Spleen (tissue), 11 donors: ENCODE measurements around the gene DCUN1D4. TPM values are rescaled to one million over a fixed set of nuclear protein-coding genes. Genes with fewer than 3 reads are reported as not detected.

ENCODE experiments used
- DNase-seq: peaks from one replicate; pipeline ENCODE4 v3.0.0-alpha.2; 2020
- H3K27ac ChIP-seq, 8 donors: fragments of 200-600 bp; sonication (generic) in 7 of 8; 1 replicate in 4 of 8; 2 replicates in 4 of 8; pipeline versions ENCODE4 v1.5.0 to v1.8.0; 2016 to 2021; ENCODE audit warnings: inconsistent platforms in 4 of 8, mild to moderate bottlenecking in 4 of 8, moderate library complexity in 1 of 8
- H3K27me3 ChIP-seq, 7 donors: fragments of 200-600 bp; sonication (generic) in 6 of 7; replicated peaks in 1 of 7; 1 replicate in 4 of 7; 2 replicates in 3 of 7; pipeline versions ENCODE4 v1.5.0 to v1.8.0; 2016 to 2021; ENCODE audit warnings: inconsistent platforms in 3 of 7, mild to moderate bottlenecking in 1 of 7
- H3K36me3 ChIP-seq, 6 donors: fragments of 200-600 bp; sonication (generic) in 5 of 6; 1 replicate in 4 of 6; 2 replicates in 2 of 6; pipeline versions ENCODE4 v1.5.0 to v1.8.0; 2016 to 2021; ENCODE audit warnings: inconsistent platforms in 2 of 6
- H3K4me1 ChIP-seq, 6 donors: fragments of 200-600 bp; sonication (generic) in 5 of 6; 1 replicate in 3 of 6; 2 replicates in 3 of 6; pipeline versions ENCODE4 v1.5.0 to v1.8.0; 2016 to 2021; ENCODE audit warnings: inconsistent platforms in 3 of 6
- H3K4me3 ChIP-seq, 8 donors: fragments of 200-600 bp; sonication (generic) in 7 of 8; 1 replicate in 4 of 8; 2 replicates in 4 of 8; pipeline versions ENCODE4 v1.5.0 to v1.8.0; 2016 to 2021; ENCODE audit warnings: inconsistent platforms in 4 of 8, mild to moderate bottlenecking in 4 of 8, moderate library complexity in 2 of 8
- H3K9me3 ChIP-seq, 8 donors: fragments of 200-600 bp; sonication (generic) in 7 of 8; 1 replicate in 4 of 8; 2 replicates in 4 of 8; pipeline versions ENCODE4 v1.5.0 to v1.8.0; 2016 to 2021; ENCODE audit warnings: inconsistent platforms in 4 of 8
- CTCF ChIP-seq, 11 experiments: fragments of 200-600 bp in 7 of 11; fragments of 450-650 bp in 4 of 11; sonication (generic) in 4 of 11; IDR thresholded peaks in 8 of 11; conservative IDR thresholded peaks in 3 of 11; 1 replicate in 7 of 11; 2 replicates in 4 of 11; pipeline versions ENCODE4 v1.4.0 to v1.8.0; 2016 to 2021; ENCODE audit warnings: antibody characterized with exemption in 11 of 11, inconsistent platforms in 4 of 11, mild to moderate bottlenecking in 1 of 11
- POLR2A ChIP-seq, 3 donors: fragments of 450-650 bp; IDR thresholded peaks; one replicate each; pipeline ENCODE4 v1.5.1; 2017; ENCODE audit warnings: antibody characterized with exemption in 3 of 3, mild to moderate bottlenecking in 1 of 3
- POLR2AphosphoS5 ChIP-seq, 3 donors: sonication (generic); formaldehyde crosslinking; IDR thresholded peaks; one replicate each; pipeline ENCODE4 v1.5.1; 2017; ENCODE audit warnings: antibody characterized with exemption in 3 of 3
- WGBS, 5 donors: extraction: QIAGEN DNeasy Blood & Tissue Kit in 3 of 5; methylation state at CpG; one replicate each; pipeline versions ENCODE4 v1.1.5 to v1.1.7; 2013 to 2018; 5-methylcytosine and 5-hydroxymethylcytosine counted together
- intact Hi-C: fragments of 100-400 bp; cut with DNase I; formaldehyde crosslinking; loops from one replicate; pipeline ENCODE4 v1.15.0; 2023; ENCODE audit warnings: low total_unique reads
- polyA plus RNA-seq, 3 donors: library from polyadenylated mRNA; stranded (reverse); fragments of 200-250 nt; gene quantifications; one replicate each; pipeline ENCODE4 v1.2.1, GENCODE V29; 2013
- total RNA-seq, 7 donors: library from RNA; depleted of rRNA in 3 of 7; stranded (reverse); fragments of >200 nt in 3 of 7; fragmentation: NEBNext Ultra II Directional in 4 of 7; extraction: Animal tissue kit (Norgen Biotek cat#: 25700) in 4 of 7; gene quantifications; one replicate each; pipeline versions ENCODE4 v1.1.0 to v1.2.1, GENCODE V29; 2016 to 2021
- donor health status: healthy with polysubstance abuse.
- donor health status: DM: no; HTN: no; CAD: no; lungs with moderate emphysema.
- donor health status: DM: no; HTN: no; CAD: no.
- donor health status: Bipolar disorder and iron deficiency.
- donor health status: healthy.
- donor health status: DM: no; HTN: no; CAD: no.
- donor health status: DM: yes; HTN: yes; CAD: no.

DCUN1D4 gene
- total and polyA plus RNA-seq, 10 donors: 10.8 to 59.8 (median 43.7) TPM

GRCh38 chr4:51963841-51964517 is 121.0 kb downstream of the DCUN1D4 start:
- intact Hi-C loops: no loop called here
- no peak for DNase-seq
- WGBS, 5 donors: 73 to 88% (median 80%) methylated on average over 4 of the region's 4 CpGs
- no peak overlapping the region for H3K27ac ChIP-seq
- no peaks in the 10 kb centered on the region for H3K27me3 ChIP-seq
- H3K4me1 ChIP-seq: no peaks in the 10 kb centered on the region
- no peak overlapping the region for H3K4me3 ChIP-seq
- TF ChIP-seq POLR2A (IDR thresholded peaks at IDR 0.05): no peak
- TF ChIP-seq CTCF (IDR thresholded peaks at IDR 0.05 in 8 of 11, conservative IDR thresholded peaks at IDR 0.05 in 3 of 11): no peak
- TF ChIP-seq POLR2AphosphoS5 (IDR thresholded peaks at IDR 0.05): no peak
- peaks cover 0 to 17% (median 2%) of the 10 kb centered on the region in 8 donors for H3K9me3 ChIP-seq
- H3K36me3 ChIP-seq: no peaks in the 10 kb centered on the region

GRCh38 chr4:51965862-51966261 is 122.9 kb downstream of the DCUN1D4 start:
- TF ChIP-seq CTCF (IDR thresholded peaks at IDR 0.05 in 8 of 11, conservative IDR thresholded peaks at IDR 0.05 in 3 of 11): no peak
- no peak for TF ChIP-seq POLR2A (IDR thresholded peaks at IDR 0.05)
- no peak for TF ChIP-seq POLR2AphosphoS5 (IDR thresholded peaks at IDR 0.05)
- intact Hi-C loops: no loop called here

More at GRCh38 chr4:51965862-51966261, 122.9 kb downstream of the DCUN1D4 start:
- Histone ChIP-seq H3K4me1 (no peaks in the 10 kb centered on the region), H3K36me3 (no peaks in the 10 kb centered on the region), H3K4me3 (no peak overlapping the region), H3K27ac (no peak overlapping the region), H3K27me3 (no peaks in the 10 kb centered on the region), H3K9me3 (peaks cover 0 to 22% (median 2%) of the 10 kb centered on the region in 8 donors)
- no peak for DNase-seq
- 70 to 89% (median 76%) methylated on average over 1 of the region's 1 CpG for WGBS, 5 donors

Other genes with a start within 250 kb of the DCUN1D4 start
- gene LRRC66, start 177.2 kb downstream of the DCUN1D4 start, total RNA-seq: under 1 TPM in 6 of 7 donors, not detected in 1; 0.14 to 0.56 (median 0.42) TPM
- gene LRRC66, start 177.2 kb downstream of the DCUN1D4 start, polyA plus RNA-seq: under 1 TPM; 0.09 to 0.13 (median 0.10) TPM
- gene SGCB, start 195.1 kb downstream of the DCUN1D4 start, total RNA-seq: 10 to 100 TPM; 13.5 to 21.2 (median 15.7) TPM
- gene SGCB, start 195.1 kb downstream of the DCUN1D4 start, polyA plus RNA-seq: 1 to 10 TPM; 2.3 to 4.3 (median 3.6) TPM
- gene SPATA18, start 208.2 kb downstream of the DCUN1D4 start, total RNA-seq: 1 to 10 TPM in 4 of 7 donors, under 1 TPM in 3; 0.32 to 3.3 (median 1.1) TPM
- under 1 TPM; 0.18 to 0.67 (median 0.42) TPM for gene SPATA18, start 208.2 kb downstream of the DCUN1D4 start, polyA plus RNA-seq